NB4 (cell line): ENCODE measurements around the gene PCP4.

Experiments
- DNase-seq: peaks from one replicate; pipeline ENCODE4 v3.0.0; 2010; ENCODE audit warnings: low read depth
- H3K4me3 ChIP-seq: one replicate; pipeline ENCODE4 v1.5.1; 2011; ENCODE audit warnings: mild to moderate bottlenecking, low read depth, low read length, moderate library complexity
- MAX ChIP-seq: IDR thresholded peaks from 2 replicates; pipeline ENCODE4 v1.6.1; 2011; ENCODE audit warnings: low read depth, low read length
- MYC ChIP-seq: IDR thresholded peaks from 2 replicates; pipeline ENCODE4 v1.6.1; 2011; ENCODE audit warnings: low read depth, low read length
- POLR2A ChIP-seq: IDR thresholded peaks from 2 replicates; pipeline ENCODE4 v1.6.1; 2011; ENCODE audit warnings: mild to moderate bottlenecking; ENCODE audit not compliant: insufficient read length; ENCODE audit errors: extremely low read depth
- TF ChIP-seq, protein P1 (sequence below): IDR thresholded peaks from one replicate; pipeline ENCODE4 v1.5.1; 2012; ENCODE audit warnings: low read depth, low read length

PCP4 gene

GRCh38 chr21:39966786-39967185 lies 99.5 kb downstream of the PCP4 start:
- H3K4me3 ChIP-seq = no peak overlapping the region
- TF ChIP-seq, protein P1, sequence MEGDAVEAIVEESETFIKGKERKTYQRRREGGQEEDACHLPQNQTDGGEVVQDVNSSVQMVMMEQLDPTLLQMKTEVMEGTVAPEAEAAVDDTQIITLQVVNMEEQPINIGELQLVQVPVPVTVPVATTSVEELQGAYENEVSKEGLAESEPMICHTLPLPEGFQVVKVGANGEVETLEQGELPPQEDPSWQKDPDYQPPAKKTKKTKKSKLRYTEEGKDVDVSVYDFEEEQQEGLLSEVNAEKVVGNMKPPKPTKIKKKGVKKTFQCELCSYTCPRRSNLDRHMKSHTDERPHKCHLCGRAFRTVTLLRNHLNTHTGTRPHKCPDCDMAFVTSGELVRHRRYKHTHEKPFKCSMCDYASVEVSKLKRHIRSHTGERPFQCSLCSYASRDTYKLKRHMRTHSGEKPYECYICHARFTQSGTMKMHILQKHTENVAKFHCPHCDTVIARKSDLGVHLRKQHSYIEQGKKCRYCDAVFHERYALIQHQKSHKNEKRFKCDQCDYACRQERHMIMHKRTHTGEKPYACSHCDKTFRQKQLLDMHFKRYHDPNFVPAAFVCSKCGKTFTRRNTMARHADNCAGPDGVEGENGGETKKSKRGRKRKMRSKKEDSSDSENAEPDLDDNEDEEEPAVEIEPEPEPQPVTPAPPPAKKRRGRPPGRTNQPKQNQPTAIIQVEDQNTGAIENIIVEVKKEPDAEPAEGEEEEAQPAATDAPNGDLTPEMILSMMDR = no peak
- TF ChIP-seq MYC (no peak), POLR2A (no peak), MAX (no peak)
- DNase-seq = no peak

DNA sequence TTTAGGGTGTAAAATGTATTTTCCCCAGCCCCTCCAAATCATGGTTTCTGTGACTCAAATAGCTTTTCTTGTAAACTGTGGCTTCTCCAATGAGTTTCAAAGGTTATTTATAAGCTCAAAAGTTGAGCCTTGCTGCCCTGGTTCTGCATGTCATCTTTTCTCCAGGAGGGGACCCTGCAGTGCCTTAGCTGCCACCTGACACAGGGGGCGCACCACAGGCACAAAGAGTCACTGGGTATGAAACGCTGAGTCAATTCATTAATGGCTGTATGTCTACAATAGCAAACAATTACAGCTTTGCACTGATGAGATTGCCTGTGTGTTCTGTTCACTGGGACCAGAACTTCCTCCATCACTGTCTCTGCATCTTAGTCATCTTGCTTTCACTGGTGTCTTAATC lies 100.8 kb downstream of the PCP4 start:
- DNase-seq = no peak
- TF ChIP-seq, protein P1 = no peak
- TF ChIP-seq MAX = no peak
- no peak for TF ChIP-seq POLR2A
- TF ChIP-seq MYC = no peak
- H3K4me3 ChIP-seq = no peak overlapping the region

DNA sequence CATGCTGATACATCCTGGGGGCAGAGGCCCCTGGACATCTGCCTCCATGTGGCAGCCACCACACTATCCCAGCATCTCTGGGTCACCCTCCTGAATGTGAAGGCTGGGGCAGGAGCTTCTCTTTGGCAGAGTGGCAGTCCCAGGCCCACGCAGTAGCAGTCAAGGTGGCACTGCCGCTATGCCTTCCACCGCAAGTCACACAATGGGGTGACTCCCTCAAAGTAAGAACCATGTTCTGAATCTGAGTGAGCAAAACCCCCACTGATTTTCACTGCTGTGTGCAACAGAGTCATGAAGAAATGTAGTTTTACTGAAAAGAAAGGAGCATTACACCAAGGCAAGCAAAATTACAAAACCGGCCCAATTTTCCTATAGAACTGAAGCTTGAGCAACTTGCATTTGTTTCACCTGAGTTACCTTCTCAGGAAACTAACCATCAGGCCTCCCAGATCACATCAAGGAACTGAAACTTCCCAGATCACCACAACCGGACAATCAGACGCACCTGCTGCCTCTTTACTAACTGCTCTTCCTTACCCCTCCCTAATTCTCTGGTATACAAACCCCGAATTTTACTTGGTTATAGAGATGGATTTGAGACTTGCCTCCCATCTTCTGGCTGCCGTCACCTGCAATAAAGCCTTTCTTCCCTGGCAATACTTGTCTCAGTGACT lies 102.6 kb downstream of the PCP4 start:
- no peak for TF ChIP-seq MYC

GRCh38 chr21:39971956-39972355 lies 104.7 kb downstream of the PCP4 start:
- TF ChIP-seq MAX (no peak), POLR2A (no peak), MYC (no peak)
- TF ChIP-seq, protein P1 = no peak
- DNase-seq = no peak
- H3K4me3 ChIP-seq = no peak overlapping the region

More for the DNA sequence above, 102.6 kb downstream of the PCP4 start:
- H3K4me3 ChIP-seq = no peak overlapping the region
- no peak for DNase-seq

GRCh38 chr21:39972471-39972870 lies 105.2 kb downstream of the PCP4 start:
- no peak for DNase-seq
- no peak overlapping the region for H3K4me3 ChIP-seq
- TF ChIP-seq, protein P1 = no peak
- TF ChIP-seq MYC = no peak
- no peak for TF ChIP-seq MAX
- no peak for TF ChIP-seq POLR2A

DNA sequence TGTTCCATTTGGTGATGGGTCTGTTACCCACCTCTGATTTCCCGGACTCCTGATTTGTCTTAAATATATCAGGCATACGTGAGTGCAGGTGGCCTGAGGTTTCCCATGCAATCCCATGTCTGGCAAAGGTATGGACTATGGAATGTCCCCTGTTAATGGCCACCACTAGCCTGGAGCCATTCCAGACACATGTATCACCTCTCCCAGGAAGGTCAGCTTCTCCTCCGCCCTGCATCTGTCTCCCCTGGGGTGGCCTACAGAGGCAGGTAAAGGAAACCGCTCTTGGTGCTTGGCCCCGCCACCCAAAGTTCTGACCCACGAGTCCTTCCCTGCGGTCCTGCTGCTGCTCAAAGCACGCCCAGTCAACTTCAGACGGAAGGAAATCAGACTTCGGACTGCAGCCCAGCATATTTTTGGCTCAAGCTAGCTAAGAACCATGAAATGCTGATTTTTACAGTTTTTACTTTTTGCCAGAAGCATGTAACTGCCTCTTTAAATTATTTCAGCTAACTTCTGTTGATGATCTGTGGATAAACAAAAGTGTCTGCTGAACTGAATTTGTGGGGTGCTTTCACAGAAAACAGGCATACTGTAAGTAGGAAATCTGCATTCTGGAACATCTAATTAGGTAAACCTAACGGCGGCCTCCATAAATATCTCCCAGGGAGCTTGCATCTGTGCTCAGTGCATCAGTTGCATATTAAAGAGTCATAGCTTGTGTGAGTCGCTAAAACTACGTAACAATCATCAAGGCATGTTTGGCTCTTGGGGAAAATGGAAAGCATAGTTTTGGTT lies 105.9 kb downstream of the PCP4 start:
- DNase-seq = no peak
- no peak overlapping the region for H3K4me3 ChIP-seq
- TF ChIP-seq POLR2A = no peak
- TF ChIP-seq, protein P1 = no peak
- TF ChIP-seq MYC = no peak
- no peak for TF ChIP-seq MAX
